Peyer's patch (tissue), 4 donors: ENCODE data around the gene HLA-DQB2. TPM values are rescaled to one million over a fixed set of nuclear protein-coding genes. Genes with fewer than 3 reads are reported as not detected.
"Not testable (repeated sequence)": the region's sequence is repeated elsewhere in the genome, so short reads cannot be mapped to it uniquely, and the experiment has no call there.

Experiments used
- DNase-seq, 3 donors: peaks; one replicate each; pipeline ENCODE4 v3.0.0-alpha.2; 2017 to 2019
- H3K27ac ChIP-seq, 4 donors: fragments of 200-600 bp; sonication (generic); one replicate each; pipeline ENCODE4 v1.5.1; 2016 to 2019
- H3K27me3 ChIP-seq, 2 donors: fragments of 200-600 bp; sonication (generic); one replicate each; pipeline ENCODE4 v1.5.1; 2019
- H3K36me3 ChIP-seq, 3 donors: fragments of 200-600 bp; sonication (generic); one replicate each; pipeline ENCODE4 v1.5.1; 2016 to 2019
- H3K4me1 ChIP-seq, 4 donors: fragments of 200-600 bp; sonication (generic); one replicate each; pipeline ENCODE4 v1.5.1; 2016 to 2019
- H3K4me3 ChIP-seq, 4 donors: fragments of 200-600 bp; sonication (generic); 1 replicate in 3 of 4; 2 replicates in 1 of 4; pipeline ENCODE4 v1.5.1; 2016 to 2019; ENCODE audit warnings: mild to moderate bottlenecking in 1 of 4
- H3K9me3 ChIP-seq, 4 donors: fragments of 200-600 bp; sonication (generic); one replicate each; pipeline ENCODE4 v1.5.1; 2016 to 2019; ENCODE audit warnings: mild to moderate bottlenecking in 1 of 4
- CTCF ChIP-seq, 6 experiments: fragments of 450-650 bp in 4 of 6; fragments of 200-600 bp in 2 of 6; sonication (generic) in 1 of 6; IDR thresholded peaks; one replicate each; pipeline ENCODE4 v1.5.1; 2017 to 2019; ENCODE audit warnings: antibody characterized with exemption in 6 of 6, mild to moderate bottlenecking in 3 of 6, moderate library complexity in 1 of 6
- POLR2A ChIP-seq, 2 donors: fragments of 450-650 bp; IDR thresholded peaks; one replicate each; pipeline ENCODE4 v1.5.1; 2017; ENCODE audit warnings: antibody characterized with exemption in 2 of 2, mild to moderate bottlenecking in 2 of 2, moderate library complexity in 2 of 2
- total RNA-seq, 4 donors: library from RNA; depleted of rRNA; stranded (reverse); fragments of >200 nt; gene quantifications; one replicate each; pipeline ENCODE4 v1.1.0, GENCODE V29; 2016

Gene HLA-DQB2
- total RNA-seq, 4 donors from 2014 or later: not detected

- no peak for DNase-seq
- no peak overlapping the region for H3K4me3 ChIP-seq
- no peaks in the 10 kb centered on the region for H3K9me3 ChIP-seq
- no peaks in the 10 kb centered on the region for H3K4me1 ChIP-seq
- no peaks in the 10 kb centered on the region for H3K36me3 ChIP-seq
- no peak overlapping the region for H3K27ac ChIP-seq
- no peaks in the 10 kb centered on the region for H3K27me3 ChIP-seq
- TF ChIP-seq CTCF (IDR thresholded peaks at IDR 0.05) (no peak), POLR2A (IDR thresholded peaks at IDR 0.05) (no peak)
These were observed 1.8 kb downstream of the HLA-DQB2 start for GRCh38 chr6:32761548-32761947.

GRCh38 chr6:32761072-32761471 is 2.3 kb downstream of the HLA-DQB2 start:
- no peak for DNase-seq
- no peaks in the 10 kb centered on the region for H3K4me1 ChIP-seq

GRCh38 chr6:32759669-32760068 is 3.7 kb downstream of the HLA-DQB2 start:
- H3K27ac ChIP-seq: no peak overlapping the region
- H3K4me3 ChIP-seq: no peak overlapping the region
- no peaks in the 10 kb centered on the region for H3K36me3 ChIP-seq
- TF ChIP-seq POLR2A (IDR thresholded peaks at IDR 0.05): no peak
- TF ChIP-seq CTCF (IDR thresholded peaks at IDR 0.05): no peak
- H3K4me1 ChIP-seq: no peaks in the 10 kb centered on the region
- no peak for DNase-seq
- no peaks in the 10 kb centered on the region for H3K27me3 ChIP-seq
- H3K9me3 ChIP-seq: no peaks in the 10 kb centered on the region

More at GRCh38 chr6:32761072-32761471, 2.3 kb downstream of the HLA-DQB2 start:
- no peak overlapping the region for H3K4me3 ChIP-seq
- no peak for TF ChIP-seq POLR2A (IDR thresholded peaks at IDR 0.05)
- no peak for TF ChIP-seq CTCF (IDR thresholded peaks at IDR 0.05)
- H3K36me3 ChIP-seq: no peaks in the 10 kb centered on the region
- no peaks in the 10 kb centered on the region for H3K27me3 ChIP-seq
- H3K27ac ChIP-seq: no peak overlapping the region
- H3K9me3 ChIP-seq: no peaks in the 10 kb centered on the region

GRCh38 chr6:32752580-32752979 is 10.8 kb downstream of the HLA-DQB2 start:
- TF ChIP-seq POLR2A (IDR thresholded peaks at IDR 0.05): no peak
- TF ChIP-seq CTCF (IDR thresholded peaks at IDR 0.05): no peak
- H3K27me3 ChIP-seq: no peaks in the 10 kb centered on the region
- H3K4me3 ChIP-seq: no peak overlapping the region
- no peaks in the 10 kb centered on the region for H3K4me1 ChIP-seq
- H3K27ac ChIP-seq: no peak overlapping the region
- DNase-seq: no peak
- H3K36me3 ChIP-seq: no peaks in the 10 kb centered on the region
- no peaks in the 10 kb centered on the region for H3K9me3 ChIP-seq

- H3K4me1 ChIP-seq, H3K36me3 ChIP-seq, H3K27ac ChIP-seq, DNase-seq, H3K4me3 ChIP-seq, H3K27me3 ChIP-seq, H3K9me3 ChIP-seq: not testable (repeated sequence)
These were observed 17.7 kb downstream of the HLA-DQB2 start for GRCh38 chr6:32745649-32746048.

- H3K27ac ChIP-seq: no peak overlapping the region
- H3K36me3 ChIP-seq: no peaks in the 10 kb centered on the region
- no peak for DNase-seq
- no peak for TF ChIP-seq CTCF (IDR thresholded peaks at IDR 0.05)
- no peak for TF ChIP-seq POLR2A (IDR thresholded peaks at IDR 0.05)
- H3K4me1 ChIP-seq: no peaks in the 10 kb centered on the region
- no peaks in the 10 kb centered on the region for H3K9me3 ChIP-seq
- no peak overlapping the region for H3K4me3 ChIP-seq
- no peaks in the 10 kb centered on the region for H3K27me3 ChIP-seq
These were observed 18.6 kb downstream of the HLA-DQB2 start for GRCh38 chr6:32744776-32745175.
